GM12873 (cell line): ENCODE measurements around the gene ST7.

Experiments used
- CTCF ChIP-seq: IDR thresholded peaks from 2 replicates; pipeline ENCODE4 v1.5.1; 2012; ENCODE audit warnings: low read depth, mild to moderate bottlenecking, moderate library complexity, low read length, control low read depth; ENCODE audit not compliant: insufficient read depth; ENCODE audit errors: missing control alignments

Gene ST7

GRCh38 chr7:117157241-117158209, 204.2 kb downstream of the ST7 start:
- no peak for TF ChIP-seq CTCF

DNA sequence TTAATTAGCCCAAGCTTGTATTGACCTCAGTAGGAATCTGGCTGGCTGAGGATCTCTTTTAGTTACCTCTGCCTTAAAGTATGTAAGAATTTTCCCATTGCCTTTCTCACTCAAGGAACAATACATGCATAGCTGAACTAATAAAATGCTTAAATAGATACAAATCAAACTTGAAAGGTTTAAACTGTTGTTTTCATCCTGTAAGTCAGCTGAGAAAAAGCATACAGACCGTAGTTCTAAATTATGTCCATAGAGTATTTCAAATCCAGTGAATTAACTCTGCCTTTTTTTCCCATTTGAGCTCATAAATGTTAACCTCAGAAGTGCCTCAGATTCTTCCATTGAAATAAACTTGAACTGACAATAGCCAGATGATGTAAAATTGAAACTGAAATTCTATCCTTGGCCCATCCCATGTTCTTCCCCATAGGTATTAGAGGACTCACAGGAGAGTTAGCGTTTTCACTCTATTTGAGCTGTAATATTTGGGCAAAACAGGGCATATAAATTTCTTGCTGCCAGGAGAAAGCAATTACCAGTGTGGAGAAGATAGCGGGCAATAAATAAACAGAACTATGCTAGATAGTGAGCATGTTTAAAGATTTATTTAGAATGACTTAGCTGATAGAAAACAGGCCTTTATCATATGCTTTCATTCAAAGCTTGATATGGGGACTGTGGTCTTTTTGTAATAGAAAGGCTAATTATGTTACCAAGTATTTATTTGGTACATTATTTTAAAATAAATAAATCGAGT, 205.8 kb downstream of the ST7 start:
- no peak for TF ChIP-seq CTCF

DNA sequence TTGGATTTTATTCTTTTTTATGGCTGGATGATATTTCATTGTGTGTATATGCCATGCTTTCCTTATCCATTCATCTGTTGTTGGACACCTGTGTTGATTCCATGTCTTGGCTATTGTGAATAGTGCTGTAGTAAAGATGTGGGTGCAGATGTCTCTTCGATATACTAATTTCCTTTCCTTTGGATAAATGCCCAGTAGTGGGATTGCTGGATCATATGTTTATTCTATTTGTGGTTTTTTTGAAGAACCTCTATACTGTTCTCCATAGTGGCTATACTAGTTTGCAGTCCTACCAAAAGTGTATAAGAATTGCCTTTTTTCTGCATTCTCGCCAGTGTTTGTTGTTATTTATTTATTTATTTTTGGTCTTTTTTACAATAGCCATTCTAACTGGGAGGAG, 209.8 kb downstream of the ST7 start:
- no peak for TF ChIP-seq CTCF

DNA sequence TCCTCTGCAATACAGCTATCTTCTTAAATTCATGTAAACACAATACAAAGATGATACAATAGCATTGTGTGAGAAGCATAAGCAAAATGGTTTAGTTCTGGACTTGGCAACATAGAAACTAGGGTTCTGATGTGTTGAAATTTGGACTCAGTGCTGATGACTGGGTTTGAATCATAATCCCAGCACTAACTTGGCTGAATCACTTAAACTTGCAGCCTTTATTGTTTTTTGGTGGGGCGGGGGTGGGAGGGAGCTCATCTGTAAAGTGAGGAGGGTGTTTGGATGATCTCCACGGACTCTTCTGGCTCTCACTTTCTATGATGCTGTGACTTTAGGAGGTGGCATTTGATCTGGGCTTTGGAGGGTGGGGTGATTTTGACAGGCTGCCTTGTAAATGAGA, 211.3 kb downstream of the ST7 start:
- TF ChIP-seq CTCF: no peak

GRCh38 chr7:117165656-117166055, 212.4 kb downstream of the ST7 start:
- no peak for TF ChIP-seq CTCF

- TF ChIP-seq CTCF: no peak
These were observed 216.6 kb downstream of the ST7 start for GRCh38 chr7:117169907-117170306.

DNA sequence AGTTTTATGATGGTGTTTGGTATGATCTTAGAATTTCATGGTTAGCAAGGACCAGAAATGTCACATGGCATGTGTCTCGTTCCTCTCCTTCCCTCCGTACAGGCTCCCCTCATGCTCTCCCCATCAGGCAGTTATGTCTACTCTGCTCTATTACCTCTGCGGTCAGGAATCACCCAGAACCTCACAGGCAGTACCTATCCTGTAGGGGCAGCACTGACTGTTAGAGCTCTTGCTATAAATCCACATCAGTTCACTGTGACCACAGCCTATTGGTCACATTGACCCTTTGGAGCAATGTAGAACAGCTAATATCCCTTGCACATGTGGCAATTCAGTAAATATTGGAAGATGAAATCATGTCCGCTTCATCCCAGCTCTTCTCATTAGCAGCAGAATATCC, 217.8 kb downstream of the ST7 start:
- no peak for TF ChIP-seq CTCF
